ENCODE results near the gene TRO.
A peak's percentile ranks its signal among the peaks of the same experiment; 100 is the strongest.

TRO gene

DNA sequence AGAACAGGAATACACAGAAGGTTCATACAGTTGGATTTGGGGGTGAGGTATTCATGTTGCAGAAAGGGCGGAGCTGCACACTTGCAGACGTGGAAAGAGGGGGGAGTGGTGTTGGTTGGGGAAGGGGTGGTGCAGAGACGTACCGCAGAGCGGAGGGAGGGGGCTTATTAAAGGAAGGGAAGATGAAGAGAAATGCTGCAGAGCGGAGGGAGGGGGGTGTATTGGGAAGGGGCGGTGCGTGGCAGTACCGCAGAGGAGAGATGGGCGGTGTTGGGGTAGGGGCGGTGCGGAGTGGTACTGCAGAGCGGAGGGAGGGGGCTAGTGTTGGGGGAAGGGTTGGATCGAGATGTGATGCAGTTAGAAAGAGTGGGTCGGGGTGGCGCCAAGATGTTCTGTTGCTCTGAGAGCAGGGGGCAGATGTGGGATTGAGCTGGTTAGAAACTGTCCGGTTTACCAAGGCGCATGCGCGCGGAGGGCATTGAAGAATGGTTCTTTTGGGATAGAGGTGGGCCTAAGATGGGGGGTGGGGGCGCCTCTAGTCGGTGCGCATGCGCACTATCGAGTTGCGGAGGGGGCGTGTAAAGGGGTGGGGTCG is 900 bp downstream of the TRO start:
- peak; percentile 75 for DNase-seq (ENCODE audit: low read depth, low spot score)
- in situ Hi-C loops (cut with HindIII; ENCODE audit: low sequenced_read_pairs), result no loop called here
- TF ChIP-seq CTCF (IDR thresholded peaks at IDR 0.05; ENCODE audit: low read depth, low read length), result no peak
- peak overlapping the region; percentile 79 for H3K4me3 ChIP-seq (ENCODE audit: low read depth, low read length)

DNA sequence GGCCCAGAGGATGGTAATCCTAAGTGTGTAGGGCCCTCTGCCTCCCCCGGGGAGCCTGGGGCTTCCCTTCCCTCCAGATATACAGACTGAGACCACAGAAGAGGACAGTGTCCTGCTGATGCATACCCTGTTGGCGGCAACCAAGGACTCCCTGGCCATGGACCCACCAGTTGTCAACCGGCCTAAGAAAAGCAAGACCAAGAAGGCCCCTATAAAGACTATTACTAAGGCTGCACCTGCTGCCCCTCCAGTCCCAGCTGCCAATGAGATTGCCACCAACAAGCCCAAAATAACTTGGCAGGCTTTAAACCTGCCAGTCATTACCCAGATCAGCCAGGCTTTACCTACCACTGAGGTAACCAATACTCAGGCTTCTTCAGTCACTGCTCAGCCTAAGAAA is 1.9 kb downstream of the TRO start:
- in situ Hi-C loops (cut with HindIII; ENCODE audit: low sequenced_read_pairs), result no loop called here
- TF ChIP-seq CTCF (IDR thresholded peaks at IDR 0.05; ENCODE audit: low read depth, low read length), result no peak
- no peak overlapping the region for H3K4me3 ChIP-seq (ENCODE audit: low read depth, low read length)
- no peak for DNase-seq (ENCODE audit: low read depth, low spot score)

DNA sequence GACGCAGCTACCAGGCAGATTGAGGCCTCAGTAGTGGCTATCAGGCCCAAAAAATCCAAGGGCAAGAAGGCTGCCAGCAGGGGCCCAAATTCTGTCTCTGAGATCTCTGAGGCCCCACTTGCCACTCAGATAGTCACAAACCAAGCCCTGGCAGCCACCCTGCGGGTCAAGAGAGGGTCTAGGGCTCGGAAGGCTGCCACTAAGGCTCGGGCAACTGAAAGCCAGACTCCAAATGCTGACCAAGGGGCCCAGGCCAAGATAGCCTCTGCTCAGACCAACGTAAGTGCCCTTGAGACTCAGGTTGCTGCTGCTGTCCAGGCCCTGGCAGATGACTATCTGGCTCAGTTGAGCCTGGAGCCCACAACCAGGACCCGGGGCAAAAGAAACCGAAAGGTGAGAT is 2.8 kb downstream of the TRO start:
- in situ Hi-C loops (cut with HindIII; ENCODE audit: low sequenced_read_pairs), result no loop called here
- H3K4me3 ChIP-seq (ENCODE audit: low read depth, low read length), result no peak overlapping the region
- no peak for TF ChIP-seq CTCF (IDR thresholded peaks at IDR 0.05; ENCODE audit: low read depth, low read length)
- DNase-seq (ENCODE audit: low read depth, low spot score), result no peak

DNA sequence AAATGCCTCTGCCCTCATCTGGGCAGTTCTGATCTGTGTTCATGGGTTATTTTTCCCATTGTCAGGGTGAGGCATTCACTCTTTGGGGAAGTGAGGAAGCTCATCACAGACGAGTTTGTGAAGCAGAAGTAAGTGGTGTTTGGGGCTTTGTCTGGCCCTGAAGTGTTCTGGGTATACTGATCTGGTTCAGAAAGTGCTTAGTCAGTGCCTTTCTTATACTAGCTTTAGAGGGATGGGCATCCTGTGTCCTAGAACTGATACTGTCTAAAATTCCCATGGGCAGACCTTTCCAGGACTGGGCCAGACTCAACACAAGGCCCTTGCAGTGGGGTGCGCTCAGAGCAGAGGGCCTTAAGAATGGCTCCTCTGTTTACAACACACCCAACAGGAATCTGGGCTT is 6.4 kb downstream of the TRO start:
- no peak for TF ChIP-seq CTCF (IDR thresholded peaks at IDR 0.05; ENCODE audit: low read depth, low read length)
- DNase-seq (ENCODE audit: low read depth, low spot score), result no peak
- in situ Hi-C loops (cut with HindIII; ENCODE audit: low sequenced_read_pairs), result no loop called here
- H3K4me3 ChIP-seq (ENCODE audit: low read depth, low read length), result no peak overlapping the region

DNA sequence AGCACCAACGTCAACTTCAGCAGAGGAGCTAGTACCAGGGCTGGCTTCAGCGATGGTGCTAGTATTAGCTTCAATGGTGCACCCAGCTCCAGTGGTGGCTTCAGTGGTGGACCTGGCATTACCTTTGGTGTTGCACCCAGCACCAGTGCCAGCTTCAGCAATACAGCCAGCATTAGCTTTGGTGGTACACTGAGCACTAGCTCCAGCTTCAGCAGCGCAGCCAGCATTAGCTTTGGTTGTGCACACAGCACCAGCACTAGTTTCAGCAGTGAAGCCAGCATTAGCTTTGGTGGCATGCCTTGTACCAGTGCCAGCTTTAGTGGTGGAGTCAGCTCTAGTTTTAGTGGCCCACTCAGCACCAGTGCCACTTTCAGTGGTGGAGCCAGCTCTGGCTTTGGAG is 8.3 kb downstream of the TRO start:
- in situ Hi-C loops (cut with HindIII; ENCODE audit: low sequenced_read_pairs), result no loop called here
- TF ChIP-seq CTCF (IDR thresholded peaks at IDR 0.05; ENCODE audit: low read depth, low read length), result no peak

DNA sequence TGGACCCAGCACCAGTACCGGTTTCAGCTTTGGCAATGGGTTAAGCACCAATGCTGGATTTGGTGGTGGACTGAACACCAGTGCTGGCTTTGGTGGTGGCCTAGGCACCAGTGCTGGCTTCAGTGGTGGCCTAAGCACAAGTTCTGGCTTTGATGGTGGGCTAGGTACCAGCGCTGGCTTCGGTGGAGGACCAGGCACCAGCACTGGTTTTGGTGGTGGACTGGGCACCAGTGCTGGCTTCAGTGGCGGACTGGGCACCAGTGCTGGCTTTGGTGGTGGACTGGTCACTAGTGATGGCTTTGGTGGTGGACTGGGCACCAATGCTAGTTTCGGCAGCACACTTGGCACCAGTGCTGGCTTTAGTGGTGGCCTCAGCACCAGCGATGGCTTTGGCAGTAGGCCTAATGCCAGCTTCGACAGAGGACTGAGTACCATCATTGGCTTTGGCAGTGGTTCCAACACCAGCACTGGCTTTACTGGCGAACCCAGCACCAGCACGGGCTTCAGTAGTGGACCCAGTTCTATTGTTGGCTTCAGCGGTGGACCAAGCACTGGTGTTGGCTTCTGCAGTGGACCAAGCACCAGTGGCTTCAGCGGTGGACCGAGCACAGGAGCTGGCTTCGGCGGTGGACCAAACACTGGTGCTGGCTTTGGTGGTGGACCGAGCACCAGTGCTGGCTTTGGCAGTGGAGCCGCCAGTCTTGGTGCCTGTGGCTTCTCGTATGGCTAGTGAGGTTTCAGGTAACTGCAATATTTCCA is 9.8 kb downstream of the TRO start:
- TF ChIP-seq CTCF (IDR thresholded peaks at IDR 0.05; ENCODE audit: low read depth, low read length), result no peak
- no peak overlapping the region for H3K4me3 ChIP-seq (ENCODE audit: low read depth, low read length)
- in situ Hi-C loops (cut with HindIII; ENCODE audit: low sequenced_read_pairs), result no loop called here
- DNase-seq (ENCODE audit: low read depth, low spot score), result no peak

More for the DNA sequence above, 8.3 kb downstream of the TRO start:
- no peak for DNase-seq (ENCODE audit: low read depth, low spot score)
- H3K4me3 ChIP-seq (ENCODE audit: low read depth, low read length), result no peak overlapping the region
